22Rv1 (cell line): ENCODE data around the gene IRX3.
A peak's percentile ranks its signal among the peaks of the same experiment; 100 is the strongest.

Experiments used
- H3K27ac ChIP-seq: fragments of 450-650 bp; 2 replicates; pipeline ENCODE4 v1.5.1; 2017
- CTCF ChIP-seq: fragments of 450-650 bp; IDR thresholded peaks from 2 replicates; pipeline ENCODE4 v1.5.1; 2017; ENCODE audit warnings: mild to moderate bottlenecking
- ZFX ChIP-seq: fragments of 450-650 bp; IDR thresholded peaks from 2 replicates; pipeline ENCODE4 v1.6.1; 2017; ENCODE audit warnings: antibody characterized with exemption, borderline replicate concordance

IRX3 gene

GRCh38 chr16:54286090-54286365 is 559 bp downstream of the IRX3 start:
- TF ChIP-seq ZFX (no peak), CTCF (no peak)
- peak overlapping the region; percentile 99 for H3K27ac ChIP-seq

- TF ChIP-seq ZFX (no peak), CTCF (no peak; the same call in 1 of the 2 replicates)
- peak overlapping the region; percentile 99 for H3K27ac ChIP-seq
Measured at GRCh38 chr16:54285414-54286089, 1.0 kb downstream of the IRX3 start.

DNA sequence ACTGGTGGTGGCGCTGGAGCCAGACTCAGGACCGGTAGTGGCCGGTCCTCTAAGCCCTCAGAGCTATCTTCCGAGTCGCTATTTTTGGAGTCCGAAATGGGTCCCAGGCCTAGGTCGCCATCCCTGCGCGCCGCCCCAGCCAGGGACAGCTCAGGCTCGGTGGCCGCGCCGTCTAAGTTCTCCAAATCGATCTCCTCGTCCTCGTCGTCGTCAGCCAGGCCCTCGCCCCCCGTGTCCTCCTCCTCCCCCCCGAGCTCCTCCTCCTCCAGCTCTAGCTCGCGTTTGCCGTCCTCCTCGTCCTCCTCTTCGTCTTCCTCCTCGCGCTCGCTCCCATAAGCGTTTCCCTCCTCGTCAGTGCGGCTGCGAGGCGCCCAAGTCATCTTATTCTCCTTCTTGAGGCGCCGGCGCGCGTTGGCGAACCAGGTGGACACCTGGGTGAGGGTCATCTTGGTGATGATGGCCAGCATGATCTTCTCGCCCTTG is 1.6 kb downstream of the IRX3 start:
- peak overlapping the region; percentile 99 for H3K27ac ChIP-seq
- no peak for TF ChIP-seq ZFX
- TF ChIP-seq CTCF, result no peak; the same call in 1 of the 2 replicates

GRCh38 chr16:54284319-54284930 is 2.2 kb downstream of the IRX3 start:
- TF ChIP-seq CTCF (no peak), ZFX (no peak)
- H3K27ac ChIP-seq, result peak overlapping the region; percentile 99

DNA sequence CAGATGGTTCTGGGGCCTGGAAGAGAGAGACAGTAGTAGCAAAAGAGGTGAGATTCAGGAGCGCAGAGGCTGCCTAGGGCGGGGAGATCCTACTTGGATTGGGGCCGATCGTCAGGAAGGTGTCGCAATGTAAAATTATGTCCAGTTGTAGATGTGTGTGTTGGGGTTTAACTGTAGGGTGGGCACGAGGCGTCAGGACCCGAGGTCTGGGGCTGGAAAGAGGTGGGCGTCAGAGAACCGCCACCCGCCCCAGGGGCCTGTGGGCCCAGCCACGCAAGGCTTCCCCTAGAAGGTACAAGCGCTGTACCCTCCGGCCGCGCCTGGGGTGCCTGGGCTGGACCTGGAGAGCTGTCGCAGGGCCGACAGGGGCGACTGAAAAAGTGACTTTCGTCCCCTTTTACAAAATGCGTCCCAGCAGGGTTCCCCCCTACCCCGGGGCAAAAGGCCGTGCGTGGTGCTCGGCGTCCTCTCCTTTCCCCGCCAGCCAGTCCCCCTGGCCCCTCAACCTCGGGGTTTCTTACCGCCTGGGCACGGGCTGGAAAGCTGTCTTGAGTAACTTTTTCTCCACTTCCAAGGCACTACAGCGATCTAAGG is 2.8 kb downstream of the IRX3 start:
- TF ChIP-seq CTCF, result no peak
- no peak for TF ChIP-seq ZFX
- peak overlapping the region; percentile 99 for H3K27ac ChIP-seq

GRCh38 chr16:54282928-54283724 is 3.5 kb downstream of the IRX3 start:
- TF ChIP-seq CTCF, result no peak
- no peak for TF ChIP-seq ZFX
- peak overlapping the region; percentile 99 for H3K27ac ChIP-seq
